Liver (tissue), 9 donors: ENCODE measurements around the gene TMEM26. TPM values are rescaled to one million over a fixed set of nuclear protein-coding genes. Genes with fewer than 3 reads are reported as not detected.

Experiments used
- DNase-seq: peaks from one replicate; pipeline ENCODE4 v3.0.0-alpha.2; 2017; ENCODE audit warnings: low spot score
- H3K27ac ChIP-seq, 2 donors: one replicate each; pipeline ENCODE4 v1.7.0; 2013; ENCODE audit warnings: inconsistent platforms in 2 of 2, low read length in 2 of 2, control low read depth in 1 of 2, low read depth in 1 of 2, mild to moderate bottlenecking in 1 of 2
- H3K27me3 ChIP-seq, 4 donors: one replicate each; pipeline versions ENCODE4 v1.6.1 to v1.7.0; 2013; ENCODE audit warnings: low read length in 3 of 4, inconsistent platforms in 1 of 4, mild to moderate bottlenecking in 1 of 4, moderate library complexity in 1 of 4; ENCODE audit not compliant: control insufficient read depth in 4 of 4, insufficient read depth in 4 of 4
- H3K36me3 ChIP-seq, 4 donors: one replicate each; pipeline versions ENCODE4 v1.6.1 to v1.7.0; 2013; ENCODE audit warnings: low read length in 3 of 4, mild to moderate bottlenecking in 3 of 4, low read depth in 1 of 4, moderate library complexity in 1 of 4; ENCODE audit not compliant: control insufficient read depth in 4 of 4, insufficient read depth in 3 of 4
- H3K4me1 ChIP-seq, 4 donors: one replicate each; pipeline versions ENCODE4 v1.6.1 to v1.7.0; 2013; ENCODE audit warnings: low read length in 3 of 4, mild to moderate bottlenecking in 3 of 4, moderate library complexity in 1 of 4; ENCODE audit not compliant: control insufficient read depth in 4 of 4, insufficient read depth in 4 of 4
- H3K4me3 ChIP-seq, 3 donors: one replicate each; pipeline versions ENCODE4 v1.6.1 to v1.7.0; 2013; ENCODE audit warnings: low read length in 3 of 3, control low read depth in 1 of 3, low read depth in 1 of 3, mild to moderate bottlenecking in 1 of 3
- H3K9ac ChIP-seq, 2 donors: one replicate each; pipeline ENCODE4 v1.7.0; 2013; ENCODE audit warnings: low read length in 2 of 2, mild to moderate bottlenecking in 2 of 2, moderate library complexity in 2 of 2, control low read depth in 1 of 2, low read depth in 1 of 2
- H3K9me3 ChIP-seq, 4 donors: one replicate each; pipeline versions ENCODE4 v1.6.1 to v1.7.0; 2013; ENCODE audit warnings: low read length in 3 of 4; ENCODE audit not compliant: control insufficient read depth in 4 of 4
- CTCF ChIP-seq: fragments of 150-350 bp; IDR thresholded peaks from 2 replicates; pipeline ENCODE4 v1.5.1; 2017; ENCODE audit warnings: improper control_type of control experiment, low read depth, low read length; ENCODE audit not compliant: missing input control
- EGR1 ChIP-seq, 2 donors: IDR thresholded peaks; 2 replicates each; pipeline ENCODE4 v1.6.1; 2016 to 2018; ENCODE audit warnings: antibody characterized with exemption in 2 of 2, low read depth in 2 of 2
- FOXA1 ChIP-seq: IDR thresholded peaks from 2 replicates; pipeline ENCODE4 v1.6.1; 2016; ENCODE audit warnings: antibody characterized with exemption
- GABPA ChIP-seq, 2 donors: IDR thresholded peaks in 1 of 2; conservative IDR thresholded peaks in 1 of 2; 2 replicates each; pipeline ENCODE4 v1.6.1; 2016; ENCODE audit warnings: antibody characterized with exemption in 2 of 2, mild to moderate bottlenecking in 1 of 2, moderate library complexity in 1 of 2
- JUND ChIP-seq, 2 donors: IDR thresholded peaks; 2 replicates each; pipeline ENCODE4 v1.6.1; 2016; ENCODE audit warnings: antibody characterized with exemption in 2 of 2
- MAX ChIP-seq: IDR thresholded peaks from 2 replicates; pipeline ENCODE4 v1.6.1; 2016; ENCODE audit warnings: antibody characterized with exemption
- NR2F2 ChIP-seq: IDR thresholded peaks from 2 replicates; pipeline ENCODE4 v1.6.1; 2016; ENCODE audit warnings: antibody characterized with exemption
- RXRA ChIP-seq, 2 donors: IDR thresholded peaks; 2 replicates each; pipeline ENCODE4 v1.6.1; 2017 to 2018; ENCODE audit warnings: antibody characterized with exemption in 2 of 2, mild to moderate bottlenecking in 1 of 2
- YY1 ChIP-seq: IDR thresholded peaks from 2 replicates; pipeline ENCODE4 v1.6.1; 2016; ENCODE audit warnings: antibody characterized with exemption, mild to moderate bottlenecking
- ZBTB33 ChIP-seq: IDR thresholded peaks from 2 replicates; pipeline ENCODE4 v1.6.1; 2016; ENCODE audit warnings: antibody characterized with exemption
- WGBS: extraction: QIAGEN DNeasy Blood & Tissue Kit; methylation state at CpG from one replicate; pipeline ENCODE4 v1.1.7; 2013; 5-methylcytosine and 5-hydroxymethylcytosine counted together
- polyA plus RNA-seq, 2 donors: library from polyadenylated mRNA; stranded (reverse) in 1 of 2; unstranded in 1 of 2; fragments of 200-250 nt in 1 of 2; fragments of >200 nt in 1 of 2; fragmentation: Nextera tagmentation in 1 of 2; extraction: Ambion mirVana in 1 of 2; gene quantifications; one replicate each; pipeline versions ENCODE4 v1.2.1 to v1.2.3, GENCODE V29; 2013 to 2015
- total RNA-seq, 2 donors: library from RNA; depleted of rRNA; stranded (reverse); fragments of >200 nt; gene quantifications; one replicate each; pipeline ENCODE4 v1.2.3, GENCODE V29; 2014
- TF ChIP-seq, protein P1 (sequence below): IDR thresholded peaks from 2 replicates; pipeline ENCODE4 v1.6.1; 2016; ENCODE audit warnings: antibody characterized with exemption, mild to moderate bottlenecking
- donor health status: healthy.
- donor health status: healthy.
- donor health status: healthy.
- donor health status: healthy.
- donor health status: healthy.

Gene TMEM26
- total and polyA plus RNA-seq, 4 donors, result 0.31 to 5.5 (median 1.2) TPM

DNA sequence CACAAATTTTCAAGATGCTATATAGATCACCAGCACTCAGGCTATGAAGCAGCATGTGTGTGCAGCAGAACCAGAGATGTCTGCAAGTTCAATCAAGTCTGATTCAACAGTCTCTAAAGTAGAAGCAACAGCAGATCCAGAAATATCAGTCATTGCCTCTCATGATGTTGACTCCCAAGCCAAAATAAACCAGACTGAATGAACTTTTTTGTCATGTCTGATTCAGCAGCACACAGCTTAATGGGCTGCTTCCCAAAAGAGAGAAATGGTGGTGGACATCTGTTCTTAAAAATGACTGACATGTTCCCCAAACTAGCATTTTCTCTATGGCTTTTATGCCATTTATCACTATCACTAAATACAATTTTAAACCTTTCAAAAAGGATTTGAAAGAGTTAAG is 53.8 kb downstream of the TMEM26 start (continued):
- no peak for TF ChIP-seq RXRA (IDR thresholded peaks at IDR 0.05)
- no peak for TF ChIP-seq GABPA (IDR thresholded peaks at IDR 0.05 in 1 of 2, conservative IDR thresholded peaks at IDR 0.05 in 1 of 2)

DNA sequence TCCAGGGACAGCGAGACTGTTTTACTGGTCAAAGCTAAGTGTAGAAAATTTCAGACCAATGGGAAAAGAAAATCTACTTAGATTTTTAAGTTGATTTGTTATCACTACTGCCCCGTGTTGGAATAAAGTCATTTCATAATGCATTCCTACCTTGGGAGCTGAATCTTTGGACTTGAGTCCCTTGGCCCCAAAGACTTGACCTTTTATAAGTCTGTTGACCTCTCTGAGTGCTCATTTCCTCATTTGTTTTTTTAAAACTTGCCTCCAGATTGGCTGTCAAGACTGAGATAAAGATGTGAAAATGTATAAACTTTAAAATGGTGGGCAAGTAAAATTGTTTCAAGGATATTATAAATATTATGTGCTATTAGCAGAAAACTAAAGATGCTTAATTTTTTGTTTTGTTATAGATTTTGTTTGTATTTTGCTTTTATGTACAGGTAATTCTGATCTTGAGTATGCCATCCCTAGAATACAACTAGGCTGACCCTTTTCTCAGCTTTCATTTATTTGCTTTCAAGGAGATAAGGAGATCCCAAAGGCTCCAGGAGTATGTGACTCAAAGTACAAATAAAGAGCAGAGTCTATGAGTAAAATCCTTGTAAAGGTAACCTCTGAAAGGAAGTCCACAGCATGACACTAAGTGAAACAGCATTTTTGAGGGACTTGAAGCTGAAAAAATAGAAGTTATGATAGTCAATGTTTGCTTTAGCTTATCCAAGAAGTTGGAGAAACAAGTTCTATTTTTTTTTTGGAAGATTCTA is 54.6 kb downstream of the TMEM26 start:
- H3K4me1 ChIP-seq, result no peaks in the 10 kb centered on the region
- TF ChIP-seq GABPA (IDR thresholded peaks at IDR 0.05 in 1 of 2, conservative IDR thresholded peaks at IDR 0.05 in 1 of 2) (no peak), EGR1 (IDR thresholded peaks at IDR 0.05; ENCODE audit: low read depth in 2 of 2) (no peak), YY1 (no peak)
- no peak for DNase-seq
- no peaks in the 10 kb centered on the region for H3K9me3 ChIP-seq
- no peak overlapping the region for H3K9ac ChIP-seq
- H3K36me3 ChIP-seq, result no peaks in the 10 kb centered on the region
- no peak overlapping the region for H3K4me3 ChIP-seq
- no peak overlapping the region for H3K27ac ChIP-seq
- H3K27me3 ChIP-seq, result no peaks in the 10 kb centered on the region
- 52% methylated on average over 2 of the region's 2 CpGs for WGBS

GRCh38 chr10:61397175-61397986 is 55.8 kb downstream of the TMEM26 start:
- Histone ChIP-seq H3K9ac (peak overlapping the region in 1 of 2 donors; percentile 6), H3K27me3 (no peaks in the 10 kb centered on the region)

GRCh38 chr10:61391281-61391680 is 61.9 kb downstream of the TMEM26 start:
- H3K9me3 ChIP-seq, result no peaks in the 10 kb centered on the region
- 79% methylated on average over 3 of the region's 3 CpGs for WGBS
- no peak for TF ChIP-seq NR2F2
- TF ChIP-seq, protein P1, sequence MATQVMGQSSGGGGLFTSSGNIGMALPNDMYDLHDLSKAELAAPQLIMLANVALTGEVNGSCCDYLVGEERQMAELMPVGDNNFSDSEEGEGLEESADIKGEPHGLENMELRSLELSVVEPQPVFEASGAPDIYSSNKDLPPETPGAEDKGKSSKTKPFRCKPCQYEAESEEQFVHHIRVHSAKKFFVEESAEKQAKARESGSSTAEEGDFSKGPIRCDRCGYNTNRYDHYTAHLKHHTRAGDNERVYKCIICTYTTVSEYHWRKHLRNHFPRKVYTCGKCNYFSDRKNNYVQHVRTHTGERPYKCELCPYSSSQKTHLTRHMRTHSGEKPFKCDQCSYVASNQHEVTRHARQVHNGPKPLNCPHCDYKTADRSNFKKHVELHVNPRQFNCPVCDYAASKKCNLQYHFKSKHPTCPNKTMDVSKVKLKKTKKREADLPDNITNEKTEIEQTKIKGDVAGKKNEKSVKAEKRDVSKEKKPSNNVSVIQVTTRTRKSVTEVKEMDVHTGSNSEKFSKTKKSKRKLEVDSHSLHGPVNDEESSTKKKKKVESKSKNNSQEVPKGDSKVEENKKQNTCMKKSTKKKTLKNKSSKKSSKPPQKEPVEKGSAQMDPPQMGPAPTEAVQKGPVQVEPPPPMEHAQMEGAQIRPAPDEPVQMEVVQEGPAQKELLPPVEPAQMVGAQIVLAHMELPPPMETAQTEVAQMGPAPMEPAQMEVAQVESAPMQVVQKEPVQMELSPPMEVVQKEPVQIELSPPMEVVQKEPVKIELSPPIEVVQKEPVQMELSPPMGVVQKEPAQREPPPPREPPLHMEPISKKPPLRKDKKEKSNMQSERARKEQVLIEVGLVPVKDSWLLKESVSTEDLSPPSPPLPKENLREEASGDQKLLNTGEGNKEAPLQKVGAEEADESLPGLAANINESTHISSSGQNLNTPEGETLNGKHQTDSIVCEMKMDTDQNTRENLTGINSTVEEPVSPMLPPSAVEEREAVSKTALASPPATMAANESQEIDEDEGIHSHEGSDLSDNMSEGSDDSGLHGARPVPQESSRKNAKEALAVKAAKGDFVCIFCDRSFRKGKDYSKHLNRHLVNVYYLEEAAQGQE, result no peak
- no peak for TF ChIP-seq JUND (IDR thresholded peaks at IDR 0.05)
- TF ChIP-seq GABPA (IDR thresholded peaks at IDR 0.05 in 1 of 2, conservative IDR thresholded peaks at IDR 0.05 in 1 of 2), result no peak
- no peak for TF ChIP-seq CTCF

More at GRCh38 chr10:61397175-61397986, 55.8 kb downstream of the TMEM26 start:
- Histone ChIP-seq H3K4me3 (peak overlapping the region in 2 of 3 donors; percentile 27 to 50), H3K4me1 (no peaks in the 10 kb centered on the region), H3K9me3 (no peaks in the 10 kb centered on the region), H3K27ac (peak overlapping the region in 1 of 2 donors; percentile 12), H3K36me3 (no peaks in the 10 kb centered on the region)
- WGBS, result 64% methylated on average over 7 of the region's 7 CpGs
- no peak for DNase-seq
- TF ChIP-seq FOXA1 (no peak), ZBTB33 (peak; percentile 11), YY1 (peak; percentile 74), JUND (IDR thresholded peaks at IDR 0.05) (no peak), MAX (no peak)

More at GRCh38 chr10:61391281-61391680, 61.9 kb downstream of the TMEM26 start:
- H3K4me3 ChIP-seq, result no peak overlapping the region
- no peak overlapping the region for H3K9ac ChIP-seq
- H3K27me3 ChIP-seq, result no peaks in the 10 kb centered on the region
- no peak overlapping the region for H3K27ac ChIP-seq
- no peaks in the 10 kb centered on the region for H3K4me1 ChIP-seq
- no peaks in the 10 kb centered on the region for H3K36me3 ChIP-seq
- no peak for DNase-seq
